RKO (cell line): ENCODE data around the gene MACROD2.

Experiments used
- DNase-seq: peaks from one replicate; pipeline ENCODE4 v3.0.0-alpha.2; 2016; ENCODE audit warnings: low spot score

The MACROD2 gene

DNA sequence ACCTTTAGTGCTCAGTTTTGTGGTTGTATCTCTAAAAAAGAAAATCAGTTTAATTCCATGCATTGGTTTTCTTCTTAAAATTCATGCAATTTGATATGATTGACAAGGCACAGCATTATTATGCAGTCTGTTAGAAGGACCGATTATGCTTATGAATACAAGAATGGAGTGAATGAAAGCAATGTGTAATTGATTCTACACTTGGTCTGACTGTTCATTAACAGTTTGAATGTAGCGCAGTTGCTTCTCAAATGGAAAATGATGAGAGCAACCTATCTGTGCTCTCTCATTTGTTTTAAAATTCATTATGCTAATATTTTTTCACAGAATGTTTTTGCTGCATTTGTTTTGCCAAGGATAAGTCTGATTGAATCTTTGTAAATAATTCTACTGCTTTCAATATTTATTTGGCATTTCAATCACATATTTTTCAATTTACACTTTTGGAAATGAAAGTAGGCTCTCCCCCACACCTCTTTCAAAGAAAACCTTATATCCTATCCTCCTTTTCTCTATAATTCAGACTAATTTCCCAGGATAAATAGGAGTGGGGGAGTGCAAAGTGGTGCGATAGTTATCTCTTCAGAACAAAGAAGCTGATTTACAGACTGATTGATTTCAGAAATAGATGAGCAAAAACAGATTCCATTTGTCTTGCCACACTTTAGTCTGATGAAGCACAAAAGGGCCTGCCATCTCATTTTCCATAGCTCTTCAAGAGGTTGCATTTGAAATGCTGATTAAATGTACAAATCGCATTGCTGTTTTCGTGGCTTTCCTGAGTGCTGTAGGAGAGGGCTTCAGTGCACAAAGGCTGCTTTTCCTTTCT lies 1227.4 kb downstream of the MACROD2 start:
- DNase-seq = no peak

DNA sequence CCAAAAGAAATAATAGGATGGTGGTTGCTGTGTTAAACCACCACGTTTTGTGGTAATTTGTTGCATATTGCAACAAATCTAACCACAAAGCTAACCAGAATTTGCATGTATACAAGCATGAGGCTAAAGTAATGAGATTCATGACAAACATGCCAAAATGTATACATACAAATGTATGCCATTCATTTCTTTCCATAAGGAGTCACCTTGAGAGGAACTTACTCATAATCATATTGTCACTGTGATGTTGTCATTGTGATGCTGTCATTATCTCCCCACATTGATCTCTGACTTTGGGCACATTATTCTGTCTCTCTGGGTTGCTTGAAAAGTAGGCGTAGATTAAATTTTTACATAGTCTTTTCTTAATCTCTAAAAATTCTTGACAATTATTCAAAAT lies 1228.9 kb downstream of the MACROD2 start:
- DNase-seq = no peak

DNA sequence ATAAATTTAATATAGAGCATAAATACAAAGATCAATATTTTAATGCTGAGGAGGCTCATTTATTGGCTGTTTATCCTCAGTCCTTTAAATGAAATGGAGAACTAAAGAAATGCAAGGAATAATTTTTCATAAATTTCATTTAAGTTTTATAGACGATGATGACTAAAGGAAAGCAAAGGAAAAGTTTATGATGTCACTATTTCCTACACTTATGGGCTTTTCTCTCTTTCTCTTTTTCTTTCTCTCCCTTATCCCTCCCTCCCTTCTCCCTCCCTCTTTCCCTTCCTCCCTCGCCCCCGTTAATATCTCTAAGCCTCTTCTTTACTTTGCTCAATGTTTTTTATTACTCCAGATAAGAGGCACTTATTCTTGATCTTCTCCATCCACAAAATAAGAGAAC lies 1231.8 kb downstream of the MACROD2 start:
- DNase-seq = no peak

DNA sequence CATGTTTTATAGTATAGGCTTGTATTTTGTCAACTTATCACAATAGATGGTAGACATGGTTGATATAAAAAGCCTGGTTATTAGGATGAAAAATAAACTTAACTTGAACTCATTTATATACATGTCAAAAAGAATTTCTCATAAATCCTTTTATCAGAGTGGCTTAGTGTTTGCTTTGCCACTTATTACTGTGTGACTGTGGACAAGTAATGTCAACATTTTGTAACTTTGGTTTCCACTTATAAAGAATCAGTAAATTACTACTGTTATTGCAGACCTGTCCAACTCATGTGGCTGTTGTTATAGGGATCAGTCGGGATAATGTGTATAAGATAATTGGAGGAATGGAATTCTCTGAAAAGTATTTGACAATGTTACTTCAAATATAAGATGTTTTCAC lies 1236.9 kb downstream of the MACROD2 start:
- DNase-seq = no peak

DNA sequence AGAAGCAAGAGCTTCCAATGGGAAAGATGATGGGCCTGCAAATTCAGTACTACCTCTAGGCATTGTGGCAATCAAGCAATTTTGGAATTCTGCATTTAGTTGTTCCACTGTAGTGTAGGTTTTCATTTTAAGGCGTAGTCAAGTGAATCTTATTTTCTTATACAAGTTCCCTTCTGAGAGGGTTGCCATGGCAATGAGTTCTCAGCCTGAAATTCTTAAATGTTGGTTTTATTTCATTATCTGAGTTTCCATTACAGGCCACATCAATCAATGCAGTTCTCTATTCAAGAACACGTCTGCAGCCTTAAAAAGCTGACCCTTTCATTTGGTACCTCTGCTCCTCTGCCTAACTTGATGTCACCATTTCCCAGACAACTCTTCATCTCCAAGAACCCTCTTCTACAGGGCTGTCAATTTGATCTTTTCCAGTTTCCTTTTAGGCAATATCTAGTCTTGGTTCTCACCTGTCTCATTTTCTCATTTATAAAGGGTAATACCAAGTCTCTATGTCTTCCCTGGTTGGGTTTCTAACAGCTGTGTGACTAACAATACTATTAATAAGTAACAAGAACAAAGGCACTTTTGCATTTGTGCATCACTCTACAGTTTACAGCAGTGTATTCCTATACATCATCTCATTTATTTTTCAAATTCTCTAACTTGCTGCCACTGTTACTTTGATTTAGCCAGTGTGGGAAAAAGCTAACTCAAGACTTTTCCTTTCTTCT lies 1240.3 kb downstream of the MACROD2 start:
- DNase-seq = no peak

DNA sequence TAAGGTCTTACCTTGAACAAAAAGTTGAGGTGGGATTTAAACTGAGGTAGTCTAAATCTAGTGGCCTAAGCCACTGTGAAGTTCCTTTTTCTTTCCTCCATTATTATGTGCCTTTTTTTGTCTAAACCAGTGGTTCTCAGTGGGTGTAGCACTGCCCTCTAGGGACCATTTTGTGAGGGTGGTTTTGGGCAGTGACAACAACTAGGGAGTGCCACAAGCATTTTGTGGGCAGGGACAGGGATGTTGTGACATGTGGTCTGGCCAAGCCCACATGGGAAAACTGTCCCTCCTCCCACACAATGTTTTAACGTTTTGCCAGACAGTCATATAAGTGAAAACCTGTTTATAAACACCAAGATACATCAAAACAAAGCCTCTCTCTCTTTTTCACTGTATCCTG lies 1241.5 kb downstream of the MACROD2 start:
- peak; percentile 7 for DNase-seq

DNA sequence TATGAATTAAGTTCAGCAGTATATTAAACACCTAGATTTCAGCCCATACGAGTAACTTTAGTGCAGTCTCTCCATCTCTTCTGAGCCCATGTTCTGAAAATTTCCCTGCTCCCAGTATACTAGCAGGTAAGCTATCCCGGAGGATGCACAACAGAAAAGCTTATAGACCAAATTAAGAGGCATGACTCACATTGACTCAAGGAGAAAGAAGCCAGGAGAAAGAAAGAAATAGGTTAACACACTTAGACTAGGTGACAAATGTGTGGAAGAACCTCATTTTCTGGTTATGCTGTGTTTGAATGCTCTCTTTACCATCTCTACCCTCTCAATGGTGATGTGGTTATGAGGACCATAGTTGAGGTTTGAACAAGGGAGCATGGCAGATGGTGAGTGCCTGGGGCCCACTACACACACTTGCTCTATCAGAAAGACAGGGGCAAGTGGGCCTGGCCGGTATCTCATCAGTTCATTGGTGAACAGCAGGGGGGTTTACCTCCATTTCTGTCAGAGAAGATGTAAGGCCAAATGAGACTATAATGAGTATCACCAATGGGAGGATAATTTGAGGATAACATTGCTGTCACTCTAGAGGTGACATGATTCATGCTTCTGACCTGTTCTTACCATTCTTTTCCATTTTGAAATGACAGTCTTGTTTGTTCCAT lies 1244.4 kb downstream of the MACROD2 start:
- DNase-seq = no peak

DNA sequence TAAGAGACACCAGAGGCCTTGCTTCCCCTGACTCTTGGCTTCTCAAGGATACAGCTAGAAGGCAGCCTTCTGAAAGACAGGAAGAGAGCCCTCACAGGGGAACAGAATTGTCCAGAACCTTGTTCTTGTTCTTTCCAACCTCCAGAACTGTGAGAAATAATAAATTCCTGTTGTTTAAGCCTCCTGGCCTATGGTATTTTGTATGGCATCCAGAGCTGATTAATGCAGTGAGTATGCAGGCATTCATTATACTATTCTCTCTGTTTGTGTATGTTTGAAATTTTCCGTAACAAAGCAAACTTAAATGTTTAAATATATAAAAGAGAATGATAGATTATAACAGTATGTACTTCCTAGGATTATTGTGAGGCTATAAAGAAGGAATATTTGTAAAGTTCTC lies 1245.5 kb downstream of the MACROD2 start:
- DNase-seq = no peak

DNA sequence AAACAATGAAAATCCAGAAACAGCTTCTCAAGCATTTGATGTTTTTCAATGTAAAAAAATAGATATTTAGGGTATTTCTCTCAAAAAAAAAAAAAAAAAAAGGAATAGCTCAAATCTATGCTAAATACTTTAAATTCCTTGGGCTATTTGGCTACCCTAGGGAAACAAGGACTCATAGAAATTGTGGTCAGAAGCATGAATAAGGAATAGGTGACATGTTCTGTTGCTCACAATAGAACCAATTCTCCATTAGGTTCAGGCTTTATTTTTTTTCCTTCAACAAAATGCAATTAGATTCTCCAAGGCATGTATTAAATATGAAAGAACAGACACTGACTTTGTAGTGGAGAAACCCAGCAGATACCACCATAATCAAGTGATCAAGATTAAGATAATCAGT lies 1246.4 kb downstream of the MACROD2 start:
- DNase-seq = no peak

DNA sequence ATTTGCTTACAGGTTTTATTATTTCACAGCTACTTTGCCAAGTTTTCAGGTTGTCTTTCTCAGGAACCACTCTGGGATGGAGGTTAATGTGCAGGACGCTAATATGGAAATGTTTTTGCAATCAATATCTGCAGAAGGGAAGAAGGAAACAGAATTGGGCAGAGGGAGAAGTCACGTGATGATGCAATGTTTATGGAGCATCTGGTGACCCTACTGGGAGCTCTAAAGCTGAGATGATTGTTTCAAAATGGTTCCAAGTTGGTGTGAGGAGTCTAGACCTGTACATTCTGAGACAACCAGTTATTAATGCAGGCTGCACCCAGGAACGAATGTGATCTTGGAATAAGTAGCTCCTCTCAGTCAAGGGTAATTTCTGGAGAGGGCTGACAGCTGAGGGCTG lies 1247.5 kb downstream of the MACROD2 start:
- no peak for DNase-seq

DNA sequence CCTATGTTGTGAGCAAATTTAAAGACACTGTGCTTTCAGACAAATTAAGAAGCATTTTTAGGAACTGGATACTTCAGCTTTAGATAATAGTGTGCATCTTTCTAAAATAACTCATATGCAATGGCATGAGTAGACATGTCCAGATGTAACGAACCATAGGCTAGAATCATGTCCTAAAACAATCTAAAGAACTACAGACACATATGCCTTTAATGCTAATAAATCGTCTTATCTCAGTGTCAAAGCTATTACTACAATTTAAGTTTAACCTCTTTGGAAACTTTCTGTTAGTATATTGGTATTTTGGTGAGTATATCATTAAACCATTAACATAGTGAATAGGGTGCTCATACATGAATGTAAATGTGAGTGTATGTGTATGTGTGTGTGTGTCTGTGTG lies 1250.6 kb downstream of the MACROD2 start:
- no peak for DNase-seq

DNA sequence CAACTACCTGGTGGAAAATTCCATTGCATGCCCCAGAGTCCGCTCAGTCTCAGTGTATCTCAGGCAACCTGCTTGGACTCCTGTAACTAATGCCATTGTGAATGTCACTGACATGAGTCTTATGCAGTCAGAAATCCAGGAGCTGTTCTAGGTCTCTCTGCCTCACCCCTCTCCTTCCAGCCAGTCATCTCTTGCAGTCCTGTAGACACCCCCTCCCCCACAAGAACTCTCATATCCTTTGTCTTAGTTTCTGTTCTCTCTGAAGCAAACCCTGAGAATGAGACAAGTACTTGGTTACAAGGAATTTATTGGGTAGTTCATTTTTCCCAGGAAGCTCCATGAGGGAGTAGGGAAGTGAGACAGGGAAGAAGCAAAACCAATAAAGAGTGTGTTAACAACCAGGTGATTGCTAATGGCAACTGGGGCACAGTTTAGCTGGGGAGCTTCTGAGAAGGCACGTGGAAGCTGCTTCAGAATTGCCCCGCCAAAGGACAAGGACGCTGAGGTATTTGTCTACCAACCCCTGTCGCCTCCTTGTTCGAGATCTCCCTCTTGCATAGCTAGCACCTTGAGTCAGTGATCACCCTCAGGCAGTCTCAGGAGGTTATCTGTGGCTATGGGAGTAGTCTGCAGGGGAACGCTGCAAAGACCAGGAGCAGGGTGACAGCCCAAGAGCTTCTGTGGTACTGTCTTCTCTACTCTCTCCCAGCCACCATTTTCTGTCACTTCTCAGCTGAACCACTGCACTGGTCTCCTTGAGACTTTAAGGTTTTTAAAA lies 1253.5 kb downstream of the MACROD2 start:
- DNase-seq = no peak

DNA sequence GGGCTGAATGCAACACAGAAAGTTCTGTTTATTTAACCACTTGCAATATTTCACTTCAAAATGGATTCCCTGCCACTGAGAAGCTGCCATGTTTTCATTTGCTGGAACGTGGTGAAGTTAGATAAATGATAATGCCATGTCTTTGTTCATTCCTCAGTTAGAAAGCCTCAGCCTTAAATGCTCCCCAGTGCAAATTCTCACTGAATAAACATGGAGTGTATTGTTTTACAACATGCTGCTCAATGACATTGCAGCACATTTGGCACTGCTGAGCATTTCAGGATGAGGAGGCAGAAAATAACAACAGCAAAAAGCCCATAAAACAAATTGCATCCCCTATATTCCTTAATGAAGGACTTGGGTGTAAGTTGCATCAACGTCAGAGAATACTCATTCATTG lies 1255.9 kb downstream of the MACROD2 start:
- no peak for DNase-seq

DNA sequence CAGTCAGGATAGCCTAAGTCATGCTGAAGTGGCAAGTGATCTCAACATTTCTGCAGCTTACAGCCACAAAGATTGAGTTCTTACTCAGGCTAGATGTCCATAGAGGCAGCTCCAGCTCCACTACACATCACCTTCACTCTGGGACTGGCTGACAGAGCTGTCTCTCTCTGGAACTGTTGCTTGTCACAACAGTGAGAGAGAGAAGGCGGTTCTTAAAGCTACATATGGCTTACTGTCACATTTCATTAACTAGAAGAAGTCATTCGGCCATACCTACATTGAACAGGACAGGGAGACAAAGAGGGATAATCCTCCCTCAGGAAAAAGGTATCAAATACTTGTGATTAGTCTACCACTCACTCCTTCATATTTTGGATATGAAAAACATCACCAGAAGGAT lies 1257.0 kb downstream of the MACROD2 start:
- DNase-seq = no peak

DNA sequence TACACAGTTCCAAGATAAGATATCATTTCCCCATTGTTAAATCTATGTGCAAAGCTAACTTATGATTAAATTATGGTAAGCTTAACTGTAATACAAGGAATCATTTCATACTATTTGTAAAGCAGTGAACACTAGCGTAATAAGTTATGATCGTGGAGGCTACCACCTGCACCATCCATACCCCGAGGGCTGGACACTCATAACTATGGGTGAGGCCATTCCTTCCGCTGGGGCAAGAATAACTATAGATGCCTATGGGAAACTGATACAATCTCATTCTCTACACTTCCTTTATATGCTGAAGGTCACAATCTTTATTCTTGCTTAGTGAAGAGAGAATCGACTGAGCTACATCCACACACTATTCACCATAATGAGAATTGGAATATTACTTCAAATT lies 1258.1 kb downstream of the MACROD2 start:
- no peak for DNase-seq

DNA sequence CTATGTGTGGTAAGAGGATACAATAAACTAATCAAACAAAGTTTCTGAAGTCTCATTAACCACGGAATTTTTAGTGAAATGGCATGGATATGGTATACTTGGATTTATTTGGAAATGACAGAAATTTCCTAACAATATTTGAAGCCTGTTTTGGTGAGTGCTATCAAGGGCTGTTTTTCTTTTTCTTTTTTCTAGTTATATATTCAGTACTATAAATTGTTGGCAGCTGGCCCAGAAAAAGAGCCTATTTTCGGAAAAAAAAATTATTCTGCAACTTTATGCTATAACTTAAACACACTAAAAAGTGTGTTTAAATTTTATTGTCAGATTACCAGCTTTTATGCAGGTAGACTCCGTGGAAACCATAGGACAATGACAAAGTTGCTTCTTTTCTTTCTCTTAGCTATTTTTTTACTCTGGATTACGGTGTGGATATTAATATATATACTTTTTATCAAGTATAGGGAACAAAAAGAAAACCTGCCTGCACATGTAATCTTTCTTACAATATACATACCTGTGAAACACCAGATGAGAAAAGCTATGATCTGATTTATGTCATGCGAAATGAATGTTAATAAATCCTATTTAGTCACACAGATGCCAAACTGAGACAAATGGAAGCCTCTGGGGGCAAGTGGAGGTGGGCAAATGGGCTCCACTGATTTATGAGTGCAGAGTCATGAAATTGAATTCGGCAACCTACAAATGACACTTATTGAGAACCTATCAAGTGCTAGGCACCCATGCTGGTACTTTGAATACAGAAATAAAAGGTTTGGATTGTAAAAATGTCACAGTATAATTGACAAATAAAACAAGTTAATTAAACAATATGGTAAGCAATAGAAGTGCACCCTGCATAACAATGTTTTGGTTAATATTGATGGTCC lies 1261.6 kb downstream of the MACROD2 start:
- DNase-seq = no peak

DNA sequence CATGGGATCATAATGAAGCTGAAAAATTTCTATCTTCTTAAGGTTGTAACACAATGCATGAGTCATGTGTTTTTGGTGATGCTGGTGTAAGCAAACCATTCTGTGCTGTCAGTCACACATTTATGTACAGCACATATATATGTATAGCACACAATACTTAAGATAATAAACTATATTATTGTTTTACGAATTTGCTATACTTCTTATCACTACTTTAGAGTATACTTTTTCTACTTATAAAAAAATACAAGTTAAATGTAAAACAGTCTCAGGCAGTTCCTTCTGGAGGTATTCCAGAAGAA lies 1262.2 kb downstream of the MACROD2 start:
- DNase-seq = no peak

DNA sequence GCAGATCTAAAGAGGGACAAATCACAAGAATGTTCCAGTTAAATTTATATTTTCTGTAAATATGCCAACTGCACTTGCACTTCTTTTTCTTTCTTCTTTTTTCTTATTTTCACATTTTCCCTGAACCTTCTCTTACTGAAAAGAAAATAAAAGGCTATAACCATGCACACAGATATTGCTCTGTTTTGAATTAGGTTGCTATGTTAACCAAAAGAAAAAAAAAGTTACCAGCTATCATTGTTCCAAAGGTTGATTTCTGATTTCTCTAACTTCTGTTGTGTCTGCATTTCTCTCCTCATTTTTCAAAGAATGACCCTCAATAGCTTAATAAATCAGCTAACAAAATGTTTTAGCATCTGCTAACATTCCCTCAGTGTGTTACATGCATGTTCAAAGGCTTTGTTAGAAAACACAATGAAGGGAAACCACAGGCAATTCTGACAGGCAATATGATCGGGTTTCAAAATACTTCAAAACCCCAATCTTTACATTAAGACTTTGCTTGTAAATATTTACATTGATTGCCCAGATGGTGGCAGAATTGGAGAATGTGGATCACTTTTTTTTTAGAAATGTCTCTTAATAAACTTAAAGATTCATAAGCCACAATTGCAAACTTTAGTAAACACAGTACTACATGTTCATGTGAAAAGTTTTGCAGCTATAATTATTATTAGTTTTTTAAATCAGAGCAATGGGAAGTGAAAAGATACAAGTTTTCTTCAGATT lies 1270.4 kb downstream of the MACROD2 start:
- DNase-seq = no peak

DNA sequence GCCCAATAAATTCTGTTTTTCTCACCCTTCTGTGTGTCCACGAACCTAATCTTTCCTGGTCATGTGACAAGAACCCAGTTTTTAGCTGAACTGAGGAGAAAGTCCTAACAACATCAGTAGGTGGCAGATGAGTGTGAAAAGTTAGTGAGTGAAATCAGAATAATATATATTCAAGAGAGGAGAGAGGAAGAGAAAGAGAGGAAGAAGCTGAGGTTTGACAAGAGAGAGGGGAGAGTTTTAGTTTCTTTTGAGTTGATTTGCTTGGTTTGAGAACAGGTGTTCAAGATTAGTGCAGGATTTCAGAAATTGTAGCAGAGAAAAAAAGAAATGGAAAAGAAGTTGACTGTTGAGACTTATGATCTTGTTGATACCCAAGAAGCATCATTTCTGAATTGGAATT lies 1272.6 kb downstream of the MACROD2 start:
- DNase-seq = no peak

DNA sequence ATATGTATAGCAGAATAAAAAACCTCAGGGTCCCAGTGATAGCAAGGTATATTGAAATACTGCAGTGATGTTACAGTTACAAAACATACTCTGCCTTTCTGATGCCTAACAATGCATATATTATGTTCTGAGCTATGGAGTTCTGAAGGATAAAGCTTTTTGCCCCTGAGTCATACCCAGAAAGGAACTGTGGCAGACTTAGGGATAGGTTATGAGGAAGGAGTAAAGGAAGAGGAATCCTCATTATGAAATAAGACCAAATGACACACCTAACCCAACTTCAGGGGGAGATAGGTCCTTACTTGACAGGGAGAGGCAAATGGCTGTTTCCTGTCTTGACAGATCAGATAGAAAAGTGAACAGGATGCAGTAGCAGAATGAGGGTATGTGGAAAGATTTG lies 1282.7 kb downstream of the MACROD2 start:
- no peak for DNase-seq

DNA sequence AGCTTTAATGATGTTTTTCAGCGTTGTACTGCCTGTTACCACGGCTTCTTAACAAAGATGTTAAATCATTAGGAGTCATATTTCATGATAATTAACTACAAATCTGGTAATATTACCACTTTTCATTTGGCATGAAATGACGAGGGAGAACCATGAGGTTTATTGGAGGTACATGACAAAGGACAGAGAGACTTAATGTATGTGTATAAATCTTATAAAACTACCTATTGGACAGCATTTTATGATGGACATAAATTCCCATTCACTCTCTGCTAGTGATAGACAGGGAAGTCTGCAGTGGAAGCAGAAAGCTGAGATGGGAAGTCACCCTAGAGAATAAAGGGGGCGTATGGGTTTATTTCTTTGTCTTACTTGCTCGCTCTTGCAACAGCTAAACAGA lies 1292.0 kb downstream of the MACROD2 start:
- DNase-seq = no peak
